Heart left ventricle (tissue), 16 donors: ENCODE data around the gene FMOD. TPM values are rescaled to one million over a fixed set of nuclear protein-coding genes. Genes with fewer than 3 reads are reported as not detected.

Experiments
- ATAC-seq, 4 donors: fragments of 200-7000 bp; cut with Tn5 transposase; one replicate each; pipeline ENCODE4 v1.9.1; 2020 to 2022; ENCODE audit warnings: moderate library complexity in 4 of 4, mild to moderate bottlenecking in 3 of 4, moderate number of reproducible peaks in 1 of 4
- DNase-seq, 5 donors: peaks; one replicate each; pipeline ENCODE4 v3.0.0-alpha.2; 2020
- H3K27ac ChIP-seq, 12 donors: fragments of 200-600 bp; sonication (generic) in 4 of 12; one replicate each; pipeline versions ENCODE4 v1.5.0 to v1.8.0; 2016 to 2022; ENCODE audit warnings: mild to moderate bottlenecking in 2 of 12
- H3K27me3 ChIP-seq, 9 donors: fragments of 200-600 bp; sonication (generic) in 2 of 9; one replicate each; pipeline versions ENCODE4 v1.5.1 to v1.8.0; 2016 to 2022; ENCODE audit warnings: mild to moderate bottlenecking in 3 of 9
- H3K36me3 ChIP-seq, 9 donors: fragments of 200-600 bp; sonication (generic) in 2 of 9; one replicate each; pipeline versions ENCODE4 v1.5.0 to v1.8.0; 2018 to 2022; ENCODE audit warnings: mild to moderate bottlenecking in 2 of 9
- H3K4me1 ChIP-seq, 12 donors: fragments of 200-600 bp; sonication (generic) in 4 of 12; one replicate each; pipeline versions ENCODE4 v1.5.0 to v1.8.0; 2016 to 2022; ENCODE audit warnings: mild to moderate bottlenecking in 3 of 12
- H3K4me3 ChIP-seq, 12 donors: fragments of 200-600 bp; sonication (generic) in 4 of 12; one replicate each; pipeline versions ENCODE4 v1.5.0 to v1.8.0; 2017 to 2022; ENCODE audit warnings: mild to moderate bottlenecking in 9 of 12, moderate library complexity in 4 of 12
- H3K9me3 ChIP-seq, 12 donors: fragments of 200-600 bp; sonication (generic) in 4 of 12; one replicate each; pipeline versions ENCODE4 v1.5.0 to v1.8.0; 2016 to 2022; ENCODE audit warnings: mild to moderate bottlenecking in 1 of 12
- CTCF ChIP-seq, 12 donors: fragments of 200-600 bp; sonication (generic) in 4 of 12; IDR thresholded peaks; one replicate each; pipeline versions ENCODE4 v1.5.0 to v1.8.0; 2018 to 2022; ENCODE audit warnings: antibody characterized with exemption in 12 of 12, mild to moderate bottlenecking in 5 of 12
- POLR2A ChIP-seq, 2 donors: fragments of 450-650 bp; IDR thresholded peaks; one replicate each; pipeline ENCODE4 v1.6.1; 2017; ENCODE audit warnings: antibody characterized with exemption in 2 of 2, mild to moderate bottlenecking in 2 of 2, moderate library complexity in 2 of 2
- WGBS, 4 donors: extraction: QIAGEN DNeasy Blood & Tissue Kit in 2 of 4; methylation state at CpG; one replicate each; pipeline versions ENCODE4 v1.1.5 to v1.1.7; 2013 to 2018; 5-methylcytosine and 5-hydroxymethylcytosine counted together
- intact Hi-C, 10 donors: fragments of 100-400 bp; cut with DNase I; formaldehyde crosslinking; loops; one replicate each; pipeline versions ENCODE4 v1.11.1 to v1.14.2; 2022
- polyA plus RNA-seq, 2 donors: library from polyadenylated mRNA; stranded (reverse); fragments of 200-250 nt; gene quantifications; one replicate each; pipeline ENCODE4 v1.2.3, GENCODE V29; 2013
- total RNA-seq, 9 donors: library from RNA; depleted of rRNA in 2 of 9; stranded (reverse); fragments of >200 nt in 2 of 9; fragmentation: NEBNext Ultra II Directional in 3 of 9; extraction: Animal tissue kit (Norgen Biotek cat#: 25700) in 3 of 9; gene quantifications; one replicate each; pipeline versions ENCODE4 v1.1.0 to v1.2.4, GENCODE V29; 2016 to 2023
- donor health status: ischemic (EF 13 %, LVEDD 7.1; RV severe dilation, severe dysfunction).
- donor health status: healthy with polysubstance abuse.
- donor health status: DM: no; HTN: yes; CAD: no.
- donor health status: DM: no; HTN: no; CAD: no.
- donor health status: ischemic (EF 25% LVEDD 6.9; RV normal size, moderate dysfunction).
- donor health status: ischemic (EF 25% LVEDD 5.7; RV mildly dilated, moderate dysfunction).
- donor health status: healthy.
- donor health status: DM: yes; HTN: yes; CAD: no.
- donor health status: ischemic (EF 35%, LVEDD 5.7; RV mildly dilated, moderate dysfunction).
- donor health status: nonischemic (EF 11% LVEDD 7.7; RV severe dilation, severe dysfunction).
- donor health status: DM: yes; HTN: yes; CAD: no.
- donor health status: PGD.
- donor health status: ischemic (EF 29% LVEDD 5.4; RV normal size, mild dysfunction).
- donor health status: nonischemic (EF 23%, LVEDD 6.1; RV moderate dilation, normal function).

FMOD gene
- total and polyA plus RNA-seq, 11 donors = 3.0 to 33.2 (median 8.1) TPM

DNA sequence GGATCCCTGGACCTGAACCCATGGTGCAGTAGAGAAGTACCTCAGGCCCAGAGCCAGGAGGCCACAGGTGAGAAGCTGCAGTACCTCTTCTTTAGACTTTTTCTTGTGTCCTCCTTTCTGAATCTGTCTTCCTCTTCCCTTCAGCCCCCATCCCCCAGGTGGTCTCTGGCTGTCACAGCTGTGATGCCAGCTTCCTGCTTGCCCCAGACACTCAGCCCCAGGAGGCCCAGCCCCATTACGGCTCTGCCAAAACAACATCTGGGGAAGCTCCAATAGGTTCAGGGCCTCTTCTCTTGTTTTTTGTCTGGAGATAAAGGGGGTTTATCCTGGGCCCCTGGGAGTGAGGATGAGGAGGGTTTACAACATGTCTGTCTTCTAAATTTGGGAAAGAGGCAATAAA, 55.1 kb downstream of the FMOD start:
- TF ChIP-seq CTCF (IDR thresholded peaks at IDR 0.05) (no peak), POLR2A (IDR thresholded peaks at IDR 0.05) (no peak)
- no peaks in the 10 kb centered on the region for H3K27me3 ChIP-seq
- H3K4me3 ChIP-seq = no peak overlapping the region
- peak overlapping the region in 1 of 12 donors; percentile 24 for H3K27ac ChIP-seq
- DNase-seq (no peak), ATAC-seq (no peak)
- no peaks in the 10 kb centered on the region for H3K9me3 ChIP-seq
- no peaks in the 10 kb centered on the region for H3K36me3 ChIP-seq
- intact Hi-C loops = no loop called here
- 68 to 80% (median 74%) methylated on average over 1 of the region's 1 CpG for WGBS, 4 donors
- peaks cover 0 to 23% (median 12%) of the 10 kb centered on the region in 12 donors for H3K4me1 ChIP-seq

- DNase-seq = no peak
Observed at GRCh38 chr1:203291201-203292096, 59.5 kb downstream of the FMOD start.

More at GRCh38 chr1:203291201-203292096, 59.5 kb downstream of the FMOD start:
- ATAC-seq = no peak
- Histone ChIP-seq H3K36me3 (no peaks in the 10 kb centered on the region), H3K27ac (peak overlapping the region; percentile 87 to 98 (median 91)), H3K9me3 (no peaks in the 10 kb centered on the region), H3K4me1 (peaks cover 22 to 59% (median 47%) of the 10 kb centered on the region in 12 donors), H3K4me3 (peak overlapping the region in 1 of 12 donors; percentile 48), H3K27me3 (no peaks in the 10 kb centered on the region)
- TF ChIP-seq POLR2A (IDR thresholded peaks at IDR 0.05) (no peak), CTCF (IDR thresholded peaks at IDR 0.05) (no peak)
- WGBS, 4 donors = 82 to 91% (median 86%) methylated on average over 15 to 17 of the region's 17 CpGs
- intact Hi-C loops = no loop called here

Other genes with a start within 250 kb of the FMOD start
- gene ADORA1, start 223.4 kb downstream of the FMOD start, total RNA-seq = 10 to 100 TPM in 3 of 9 donors, 1 to 10 TPM in 5, under 1 TPM in 1; 0.81 to 16.2 (median 9.5) TPM
- gene ADORA1, start 223.4 kb downstream of the FMOD start, polyA plus RNA-seq = 10 to 100 TPM in 1 of 2 donors, 1 to 10 TPM in 1; 2.6 to 17.8 TPM
- gene MYBPH, start 175.3 kb downstream of the FMOD start, total RNA-seq = under 1 TPM in 1 of 9 donors, not detected in 8; 0.32 TPM
- not detected for gene MYBPH, start 175.3 kb downstream of the FMOD start, polyA plus RNA-seq
- gene CHI3L1, start 164.4 kb downstream of the FMOD start, total RNA-seq = 10 to 100 TPM in 2 of 9 donors, 1 to 10 TPM in 3, under 1 TPM in 3, not detected in 1; 0.27 to 27.1 (median 1.3) TPM
- gene CHI3L1, start 164.4 kb downstream of the FMOD start, polyA plus RNA-seq = 1 to 10 TPM in 1 of 2 donors, under 1 TPM in 1; 0.15 to 5.5 TPM
- 1 to 10 TPM in 1 of 9 donors, under 1 TPM in 4, not detected in 4; 0.05 to 1.7 (median 0.22) TPM for gene CHIT1, start 121.4 kb downstream of the FMOD start, total RNA-seq
- gene CHIT1, start 121.4 kb downstream of the FMOD start, polyA plus RNA-seq = not detected
- 100 to 1,000 TPM in 1 of 9 donors, 10 to 100 TPM in 8; 28.0 to 174 (median 42.1) TPM for gene BTG2, start 45.6 kb downstream of the FMOD start, total RNA-seq
- gene BTG2, start 45.6 kb downstream of the FMOD start, polyA plus RNA-seq = 10 to 100 TPM; 23.8 to 77.3 TPM
- 10 to 100 TPM in 6 of 9 donors, 1 to 10 TPM in 3; 3.6 to 61.9 (median 13.6) TPM for gene PRELP, start 124.7 kb upstream of the FMOD start, total RNA-seq
- 10 to 100 TPM in 1 of 2 donors, 1 to 10 TPM in 1; 7.8 to 14.6 TPM for gene PRELP, start 124.7 kb upstream of the FMOD start, polyA plus RNA-seq
- not detected for gene OPTC, start 143.0 kb upstream of the FMOD start, total RNA-seq
- gene OPTC, start 143.0 kb upstream of the FMOD start, polyA plus RNA-seq = not detected